Hypothalamus (tissue), 51 donors: Measurements from ENCODE around the gene MAP4.
A peak's percentile ranks its signal among the peaks of the same experiment; 100 is the strongest.

ENCODE experiments used
- DNase-seq, 51 donors: peaks; one replicate each; lab custom pipeline; 2025; lab: John Stamatoyannopoulos, UW

Gene MAP4

GRCh38 chr3:47871389-47871788, 144.8 kb downstream of the MAP4 start:
- DNase-seq: no peak

DNA sequence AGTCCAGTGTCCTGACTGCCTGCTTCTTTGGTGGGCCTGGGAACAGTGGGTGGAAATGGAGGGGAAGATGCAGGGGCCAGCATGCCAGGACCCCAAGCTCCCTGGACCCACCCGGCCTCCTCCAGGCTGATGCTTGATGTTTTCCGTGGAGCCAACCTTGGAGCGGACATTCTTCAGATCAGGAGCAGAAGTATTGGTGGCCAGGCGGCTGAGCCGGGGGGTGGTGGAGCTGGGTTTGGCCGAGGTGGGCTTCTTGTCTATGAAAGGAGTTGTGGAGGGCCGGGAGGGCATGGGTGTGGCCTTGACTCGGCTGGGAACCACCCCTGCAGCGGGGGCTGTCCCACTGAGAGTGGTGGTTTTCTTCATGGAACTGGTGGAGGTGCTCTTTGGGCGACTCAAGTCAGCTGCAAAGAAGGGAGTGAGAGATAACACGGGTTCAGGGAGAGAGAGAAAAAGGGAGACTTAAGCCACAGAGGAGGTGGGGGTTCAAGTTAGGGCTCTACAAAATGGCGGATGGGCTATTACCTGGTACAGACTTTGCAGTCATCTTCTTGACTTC, 145.4 kb downstream of the MAP4 start:
- no peak for DNase-seq

- DNase-seq: no peak
Measured at GRCh38 chr3:47870156-47870555, 146.1 kb downstream of the MAP4 start.

DNA sequence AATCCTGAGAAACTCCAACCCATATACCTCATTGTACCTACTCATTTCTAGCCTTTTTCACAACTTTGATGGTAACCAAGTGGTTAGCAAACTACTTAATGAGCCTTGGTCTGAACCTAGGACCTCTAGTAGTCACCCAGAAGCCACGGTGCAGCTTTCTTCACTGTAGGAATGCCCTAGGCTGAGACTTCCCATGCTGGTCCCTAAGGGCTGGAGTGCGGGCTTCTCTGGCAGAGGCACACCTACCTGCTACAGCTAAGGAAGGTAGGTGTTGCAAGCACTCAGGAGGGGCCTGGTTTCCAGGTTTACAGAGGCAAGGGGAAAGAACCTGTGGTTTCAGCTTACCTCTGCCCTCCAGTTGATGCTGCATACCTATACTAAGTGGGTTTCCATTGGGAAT, 147.9 kb downstream of the MAP4 start:
- DNase-seq: no peak

DNA sequence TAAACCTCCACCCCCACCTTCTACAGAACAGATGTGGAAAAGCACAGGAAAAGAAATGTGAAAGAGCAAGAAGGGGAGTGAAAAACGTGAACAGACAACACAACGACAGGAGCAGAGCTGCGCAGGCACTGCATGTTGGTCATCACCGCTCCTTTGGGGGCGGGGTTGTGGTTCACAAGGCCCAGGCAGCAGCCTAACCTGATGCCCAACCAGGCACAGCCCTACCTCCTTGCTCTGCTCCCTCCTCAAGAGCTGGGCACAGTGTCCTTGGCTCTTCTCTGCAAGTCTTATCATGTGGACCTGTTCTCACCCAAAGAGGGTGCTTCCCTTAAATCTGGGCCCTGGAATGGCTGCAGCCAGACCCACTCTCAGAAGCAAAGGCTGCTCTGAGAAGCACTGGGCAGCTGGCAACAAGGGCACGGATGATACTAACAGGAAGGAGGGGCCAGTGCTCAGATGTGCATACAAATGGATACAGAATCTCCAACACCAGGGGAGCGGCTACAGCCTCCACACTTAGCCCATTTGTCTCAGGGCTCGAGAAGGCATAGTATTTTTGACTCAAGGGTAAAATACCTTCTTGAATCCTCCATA, 148.7 kb downstream of the MAP4 start:
- peak in 3 of 51 donors; percentile 16 to 24 (median 20) for DNase-seq

DNA sequence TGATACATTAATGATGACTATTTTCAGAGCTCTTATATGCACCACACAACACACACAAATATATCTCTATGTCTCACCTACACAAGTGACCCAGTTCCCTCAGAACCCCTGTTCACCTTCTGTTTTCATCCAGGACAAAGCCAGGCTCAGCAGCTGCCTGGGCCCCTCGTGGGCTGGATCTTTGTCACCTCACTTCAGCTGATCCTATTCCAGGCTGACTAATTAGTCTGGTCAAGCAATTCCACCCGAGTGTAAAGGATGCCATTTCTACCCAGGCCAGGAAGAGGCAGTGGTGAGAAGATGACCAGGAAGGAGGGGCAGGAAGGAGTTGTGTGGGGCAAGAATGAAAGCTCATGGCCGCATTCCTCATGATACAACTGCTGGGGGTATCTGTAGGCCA, 151.0 kb downstream of the MAP4 start:
- no peak for DNase-seq

GRCh38 chr3:47863391-47864128, 152.7 kb downstream of the MAP4 start:
- DNase-seq: no peak

DNA sequence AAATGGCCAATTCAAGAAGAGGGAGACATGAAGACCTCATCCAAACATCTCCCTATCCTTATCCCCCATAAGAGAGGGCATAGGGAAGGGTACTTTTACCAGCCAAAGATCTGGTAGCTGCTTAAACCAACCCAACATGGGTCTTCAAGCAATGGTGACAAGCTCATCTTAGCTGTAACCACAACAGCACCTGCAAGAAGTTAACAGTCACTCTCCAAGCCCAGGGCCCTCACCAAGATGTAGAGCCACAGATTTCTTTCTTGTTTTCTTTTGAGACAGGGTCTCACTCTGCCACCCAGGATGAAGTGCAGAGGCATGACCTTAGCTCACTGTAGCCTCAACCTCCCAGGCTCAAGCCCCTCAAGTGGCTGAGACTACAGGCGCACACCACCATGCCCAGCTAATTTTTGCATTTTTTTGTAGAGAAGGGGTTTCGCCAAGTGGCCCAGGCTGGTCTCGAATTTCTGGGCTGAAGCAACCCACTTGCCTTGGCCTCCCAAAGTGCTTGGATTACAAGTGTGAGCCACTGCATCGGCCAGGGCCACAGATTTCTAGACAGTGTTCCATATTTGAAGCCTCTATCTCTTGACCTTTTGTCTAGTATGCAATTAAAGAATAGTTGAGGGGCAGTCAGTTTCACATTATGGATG, 156.1 kb downstream of the MAP4 start:
- DNase-seq: no peak

DNA sequence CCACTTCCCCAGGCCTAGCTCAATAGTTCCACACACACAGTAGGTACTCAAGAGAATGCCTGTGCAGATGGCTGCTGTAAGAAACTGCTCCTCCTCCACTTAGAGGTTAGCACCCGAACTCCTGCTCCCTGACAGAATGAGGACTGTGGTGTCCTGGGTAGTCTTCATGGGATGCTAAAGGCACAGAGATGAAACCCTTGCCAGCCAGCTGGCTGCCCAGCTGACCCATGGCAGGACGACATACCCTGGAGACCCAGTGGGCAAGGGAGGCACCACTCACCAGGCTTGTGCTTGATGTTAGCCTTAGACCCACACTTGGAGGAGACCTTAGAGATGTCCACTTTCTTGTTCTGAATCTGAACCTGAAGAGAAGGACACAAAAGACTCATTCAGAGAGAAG, 159.1 kb downstream of the MAP4 start:
- DNase-seq: no peak

GRCh38 chr3:47856669-47857068, 159.5 kb downstream of the MAP4 start:
- DNase-seq: peak in 21 of 51 donors; percentile 14 to 75 (median 36)

DNA sequence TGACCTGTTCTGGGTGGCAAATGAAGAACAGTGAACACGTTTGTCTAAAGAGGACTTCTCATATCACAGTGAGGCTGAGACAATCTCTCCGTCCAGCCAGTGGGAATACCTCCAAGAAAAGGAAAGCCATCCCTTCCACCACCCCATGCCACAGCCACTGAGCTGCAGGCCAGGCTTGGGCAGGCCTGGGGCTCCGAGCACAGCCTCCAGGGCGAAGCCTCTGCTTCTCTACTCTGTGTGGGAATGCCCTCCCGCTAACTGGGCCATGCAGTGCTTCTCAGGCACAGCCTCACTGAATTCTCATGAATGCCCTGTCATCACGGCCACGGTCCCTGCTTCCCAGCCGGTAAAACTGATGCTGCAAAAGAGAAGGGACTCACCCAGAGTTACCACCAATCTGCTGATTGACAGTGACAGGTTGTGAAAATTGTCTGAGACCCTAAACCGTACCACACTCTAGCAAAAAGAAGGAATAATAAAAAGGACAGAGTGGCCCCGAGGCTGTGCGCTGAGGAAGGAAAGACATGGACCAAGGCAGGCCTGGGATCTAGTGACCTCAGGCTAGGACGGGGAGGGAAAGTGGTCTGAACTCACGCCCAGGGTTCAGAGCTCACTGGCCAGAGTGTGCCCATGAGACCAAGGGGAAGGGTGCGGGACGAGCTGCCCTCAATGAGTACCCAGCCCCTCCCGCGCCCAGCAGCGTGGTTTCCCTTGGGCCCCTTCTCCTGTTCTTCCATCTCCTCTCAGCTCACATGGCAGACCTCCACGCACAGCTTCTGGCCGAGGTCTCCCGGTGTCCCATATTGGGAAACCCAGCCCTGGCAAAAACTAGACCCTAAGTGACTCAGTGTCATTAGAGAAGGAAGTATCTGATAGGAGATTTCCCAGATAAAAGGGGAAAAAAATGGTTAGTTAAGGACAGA, 160.5 kb downstream of the MAP4 start:
- DNase-seq: no peak

DNA sequence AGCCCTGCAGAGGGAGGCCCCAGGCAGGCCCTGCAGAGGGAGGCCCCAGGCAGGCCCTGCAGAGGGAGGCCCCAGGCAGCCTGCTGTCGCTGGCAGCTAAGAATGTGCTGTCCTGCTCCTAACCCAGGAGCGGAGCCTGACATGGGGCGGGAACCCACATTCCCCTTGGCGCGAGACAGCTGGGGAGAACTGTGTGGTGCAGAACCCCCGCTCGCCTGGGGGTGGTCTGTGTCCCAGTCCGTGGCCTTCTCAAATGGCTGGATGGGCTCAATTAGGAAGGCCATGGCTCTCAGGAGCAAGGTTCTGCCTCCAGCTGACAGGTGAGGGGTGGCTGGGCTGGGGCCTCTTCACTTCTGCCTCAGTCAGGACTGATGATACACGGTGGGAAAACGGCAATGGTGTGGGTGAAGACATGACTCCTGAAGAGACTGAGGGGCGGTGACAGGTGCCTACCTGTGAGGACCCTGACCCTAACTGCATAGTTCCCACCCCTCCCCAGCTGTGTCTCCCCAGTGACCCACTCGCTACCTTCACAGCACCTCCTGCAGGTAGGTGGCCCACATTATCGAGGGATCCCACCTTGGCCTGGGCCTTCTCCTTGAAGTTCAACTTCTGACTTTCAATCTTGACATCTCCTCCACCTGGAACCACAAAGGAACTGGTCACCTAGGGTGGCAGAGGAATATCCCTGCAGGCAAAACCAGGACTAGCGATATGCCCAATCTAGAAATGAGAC, 161.3 kb downstream of the MAP4 start:
- DNase-seq: no peak

DNA sequence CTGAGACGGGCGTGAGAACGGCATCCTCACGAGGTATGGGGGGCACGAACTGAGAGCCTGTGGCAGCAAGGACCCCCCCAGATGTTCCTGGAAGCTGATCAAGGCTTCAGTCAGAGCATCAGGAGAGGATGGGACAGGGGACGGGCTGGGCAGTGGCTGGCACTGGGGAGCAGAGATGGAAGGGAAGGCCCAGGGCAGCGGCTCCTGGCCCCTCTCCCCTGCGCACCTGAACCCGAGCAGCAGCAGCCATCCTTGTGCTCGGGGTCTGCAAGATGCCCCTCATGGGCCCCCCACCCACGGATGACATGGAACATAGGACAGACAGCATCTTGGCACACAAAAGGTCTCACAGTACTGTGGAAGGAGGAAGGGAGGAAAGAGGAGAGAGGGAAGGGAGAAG, 161.9 kb downstream of the MAP4 start:
- no peak for DNase-seq

GRCh38 chr3:47852604-47853602, 163.3 kb downstream of the MAP4 start:
- peak in 19 of 51 donors; percentile 12 to 67 (median 42) for DNase-seq

GRCh38 chr3:47851888-47852603, 164.2 kb downstream of the MAP4 start:
- DNase-seq: no peak

- peak in 1 of 51 donors; percentile 32 for DNase-seq
Measured at GRCh38 chr3:47850564-47851410, 165.4 kb downstream of the MAP4 start.
